HL-60 (cell line): ENCODE results near the gene SEC14L2.

Experiments used
- SPI1 ChIP-seq: IDR thresholded peaks from 2 replicates; pipeline ENCODE4 v1.6.1; 2012; ENCODE audit warnings: low read depth, mild to moderate bottlenecking, borderline replicate concordance
- TF ChIP-seq, protein P1 (sequence below): IDR thresholded peaks from one replicate; pipeline ENCODE4 v1.5.1; 2011; ENCODE audit warnings: low read length, control low read depth, inconsistent platforms; ENCODE audit not compliant: insufficient read depth

DNA sequence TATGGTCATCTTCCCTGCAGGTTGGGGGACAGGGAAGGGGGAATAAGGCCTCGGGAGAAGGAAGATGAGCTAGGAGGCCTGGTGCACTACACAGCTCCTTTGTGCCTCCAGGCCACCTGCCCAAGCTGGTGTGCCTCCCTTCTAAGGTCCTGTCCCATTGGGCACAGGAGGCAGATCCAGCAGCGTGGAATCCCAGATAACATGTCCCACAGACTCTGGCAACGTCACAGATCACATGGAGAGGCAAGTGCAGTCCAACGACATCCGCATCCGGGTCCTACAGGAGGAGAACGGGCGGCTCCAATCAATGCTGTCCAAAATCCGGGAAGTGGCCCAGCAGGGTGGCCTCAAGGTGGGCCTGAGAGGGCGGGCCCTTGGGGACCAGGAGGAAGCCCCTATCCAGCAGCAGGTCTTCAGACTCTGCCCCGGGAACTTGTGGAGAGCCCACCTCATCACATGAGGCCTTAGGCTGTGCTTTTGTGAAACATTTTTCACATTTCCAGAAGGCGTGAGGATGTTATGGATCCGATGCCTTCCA, 21.4 kb upstream of the SEC14L2 start:
- TF ChIP-seq, protein P1, sequence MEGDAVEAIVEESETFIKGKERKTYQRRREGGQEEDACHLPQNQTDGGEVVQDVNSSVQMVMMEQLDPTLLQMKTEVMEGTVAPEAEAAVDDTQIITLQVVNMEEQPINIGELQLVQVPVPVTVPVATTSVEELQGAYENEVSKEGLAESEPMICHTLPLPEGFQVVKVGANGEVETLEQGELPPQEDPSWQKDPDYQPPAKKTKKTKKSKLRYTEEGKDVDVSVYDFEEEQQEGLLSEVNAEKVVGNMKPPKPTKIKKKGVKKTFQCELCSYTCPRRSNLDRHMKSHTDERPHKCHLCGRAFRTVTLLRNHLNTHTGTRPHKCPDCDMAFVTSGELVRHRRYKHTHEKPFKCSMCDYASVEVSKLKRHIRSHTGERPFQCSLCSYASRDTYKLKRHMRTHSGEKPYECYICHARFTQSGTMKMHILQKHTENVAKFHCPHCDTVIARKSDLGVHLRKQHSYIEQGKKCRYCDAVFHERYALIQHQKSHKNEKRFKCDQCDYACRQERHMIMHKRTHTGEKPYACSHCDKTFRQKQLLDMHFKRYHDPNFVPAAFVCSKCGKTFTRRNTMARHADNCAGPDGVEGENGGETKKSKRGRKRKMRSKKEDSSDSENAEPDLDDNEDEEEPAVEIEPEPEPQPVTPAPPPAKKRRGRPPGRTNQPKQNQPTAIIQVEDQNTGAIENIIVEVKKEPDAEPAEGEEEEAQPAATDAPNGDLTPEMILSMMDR = no peak
- TF ChIP-seq SPI1 = no peak
